ENCODE data around the gene PCDH9.
"Not testable (repeated sequence)": the region's sequence is repeated elsewhere in the genome, so short reads cannot be mapped to it uniquely, and the experiment has no call there.

PCDH9 gene

DNA sequence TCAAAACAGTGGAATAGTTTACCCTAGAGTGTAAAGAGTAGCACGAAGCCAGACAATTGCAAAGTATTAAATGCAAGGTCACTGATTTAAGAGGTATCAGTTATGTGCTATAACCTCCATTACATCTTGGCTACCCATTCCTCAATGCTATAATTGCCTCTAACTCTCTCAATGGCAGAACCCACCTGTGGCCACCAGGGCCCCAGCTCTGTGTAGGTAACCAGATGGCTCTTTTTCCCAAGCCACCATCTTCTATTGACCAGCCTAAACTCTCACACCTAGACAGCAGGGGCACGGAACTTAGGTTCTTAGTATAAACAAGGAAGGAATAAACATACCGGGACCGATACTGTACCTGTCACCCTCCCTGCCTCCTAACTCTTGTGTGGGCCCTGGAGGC, 277.6 kb downstream of the PCDH9 start:
- no peak for DNase-seq

DNA sequence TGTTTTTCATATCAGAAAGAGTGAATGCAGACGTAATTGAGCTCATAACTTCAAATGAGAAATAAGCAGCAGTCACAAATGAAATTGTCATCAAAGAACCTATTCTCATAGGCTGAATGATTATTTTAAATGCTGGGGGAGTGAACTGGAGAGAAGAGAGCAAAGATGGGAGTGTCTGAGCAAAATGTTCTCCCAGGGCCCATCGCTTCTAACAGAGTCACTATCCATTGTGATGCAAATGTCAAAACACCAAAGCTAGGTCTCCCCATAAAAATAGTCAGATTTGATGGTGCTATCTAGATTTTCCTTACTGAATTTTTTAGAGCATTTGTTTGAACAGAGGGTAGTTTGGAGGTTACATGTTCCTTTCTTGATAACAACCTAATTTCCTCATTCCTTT, 278.7 kb downstream of the PCDH9 start:
- peak; percentile 70 for DNase-seq

DNA sequence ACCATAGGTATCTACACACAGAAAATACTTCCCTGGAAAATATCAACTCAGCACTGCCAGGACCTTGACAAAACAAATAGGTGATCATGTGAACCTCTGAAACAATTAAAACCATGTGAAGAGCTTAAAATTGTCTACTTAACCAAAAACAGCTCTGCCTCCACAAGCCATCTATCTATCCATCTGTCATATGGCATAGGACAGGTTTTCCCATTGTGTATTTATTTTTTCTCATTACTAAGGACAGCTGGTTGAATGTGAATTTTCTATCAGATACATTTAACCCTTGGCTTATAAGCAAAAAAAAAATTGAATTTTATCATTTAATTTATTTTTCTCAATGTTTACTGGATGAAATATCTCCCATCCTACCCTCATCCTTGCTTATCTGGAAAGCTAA, 279.5 kb downstream of the PCDH9 start:
- peak; percentile 93 for DNase-seq

DNA sequence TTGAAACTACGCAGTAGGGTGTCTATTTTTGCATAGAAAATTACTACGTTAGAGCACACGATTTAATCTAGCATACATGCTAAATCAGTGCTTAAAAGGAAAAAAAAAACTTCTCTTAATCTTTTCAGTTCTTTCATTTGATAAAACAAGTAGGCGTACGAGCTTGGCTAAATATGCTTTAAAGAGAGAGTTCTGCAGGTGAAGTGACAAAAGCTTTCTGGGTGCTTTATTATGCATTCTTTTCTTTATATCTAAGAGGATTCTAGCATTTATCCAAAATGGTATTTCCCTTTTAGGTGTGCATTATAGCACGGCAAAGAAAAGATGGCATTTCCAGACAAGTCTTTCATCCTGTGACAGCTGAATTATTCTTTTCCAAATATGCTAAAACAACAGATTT, 281.2 kb downstream of the PCDH9 start:
- DNase-seq: no peak

DNA sequence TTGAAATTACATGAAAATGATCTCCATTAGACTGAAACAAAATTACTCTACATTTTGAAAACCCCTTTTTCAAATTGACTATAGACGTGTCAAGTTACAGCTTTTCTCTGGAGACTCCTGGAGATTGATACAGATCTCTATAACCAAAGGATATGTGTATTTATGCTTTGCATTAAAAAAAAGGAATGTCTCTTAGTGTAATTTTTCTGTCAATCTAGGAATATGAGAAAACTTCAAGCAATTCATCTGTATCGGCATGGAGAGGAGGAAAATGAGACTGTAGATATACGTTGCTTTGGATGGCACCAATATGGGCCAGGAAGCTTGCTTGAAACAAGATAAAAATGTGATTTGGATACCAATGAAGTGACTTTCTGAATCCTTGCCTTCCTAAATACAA, 286.6 kb downstream of the PCDH9 start:
- DNase-seq: no peak

DNA sequence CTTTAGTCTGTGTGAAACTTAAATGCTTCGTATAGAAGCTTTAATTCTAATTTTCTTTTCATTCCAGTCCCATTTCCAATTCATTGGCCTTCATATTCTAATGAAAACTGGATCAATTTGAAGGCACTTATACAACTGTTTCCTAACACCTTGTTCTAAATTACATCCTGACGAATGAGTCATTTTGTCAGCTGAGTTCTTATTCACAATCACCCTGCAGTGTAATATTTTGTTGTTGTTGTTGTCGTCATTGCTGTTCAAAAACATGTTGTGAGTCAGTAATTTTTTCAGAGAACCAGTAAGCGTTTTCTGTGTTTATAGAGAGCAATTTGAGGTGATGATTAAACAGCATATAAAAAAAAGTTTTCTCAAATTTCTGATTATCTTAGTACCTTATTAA, 290.0 kb downstream of the PCDH9 start:
- no peak for DNase-seq

DNA sequence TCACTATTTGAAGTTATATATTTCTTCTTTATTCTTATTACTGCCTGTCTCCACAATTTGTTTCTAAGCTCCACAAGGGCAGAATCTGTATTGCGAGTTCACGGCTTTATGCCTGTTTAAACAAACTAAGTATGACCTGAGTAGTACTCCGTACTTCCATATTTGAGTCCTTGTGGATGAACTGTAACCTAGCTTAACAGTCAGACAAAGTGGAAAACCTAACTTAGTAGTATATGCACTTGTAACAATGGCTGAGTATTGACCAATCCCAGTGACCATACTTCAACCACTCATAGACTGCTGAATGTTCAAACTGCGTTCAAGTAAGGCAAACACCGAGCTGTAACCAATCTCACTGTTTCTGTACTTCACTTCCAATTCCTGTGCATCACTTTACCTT, 292.7 kb downstream of the PCDH9 start:
- DNase-seq: no peak

DNA sequence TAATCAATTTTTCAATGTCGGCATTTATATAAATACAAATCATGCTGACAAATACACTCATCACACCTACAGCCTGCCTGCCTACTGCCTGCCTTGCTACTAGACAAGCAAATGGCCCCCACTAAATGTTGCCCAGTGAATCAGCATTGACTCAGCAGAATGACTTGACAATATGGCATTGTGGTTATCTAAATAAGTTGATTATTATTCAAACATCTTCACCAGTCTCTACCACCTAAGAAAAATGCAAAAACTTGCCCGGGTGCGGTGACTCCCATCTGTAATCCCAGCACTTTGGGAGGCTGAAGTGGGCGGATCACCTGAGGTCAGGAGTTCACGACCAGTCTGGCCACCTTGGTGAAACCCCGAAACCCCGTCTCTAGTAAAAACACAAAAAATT, 296.1 kb downstream of the PCDH9 start:
- no peak for DNase-seq

DNA sequence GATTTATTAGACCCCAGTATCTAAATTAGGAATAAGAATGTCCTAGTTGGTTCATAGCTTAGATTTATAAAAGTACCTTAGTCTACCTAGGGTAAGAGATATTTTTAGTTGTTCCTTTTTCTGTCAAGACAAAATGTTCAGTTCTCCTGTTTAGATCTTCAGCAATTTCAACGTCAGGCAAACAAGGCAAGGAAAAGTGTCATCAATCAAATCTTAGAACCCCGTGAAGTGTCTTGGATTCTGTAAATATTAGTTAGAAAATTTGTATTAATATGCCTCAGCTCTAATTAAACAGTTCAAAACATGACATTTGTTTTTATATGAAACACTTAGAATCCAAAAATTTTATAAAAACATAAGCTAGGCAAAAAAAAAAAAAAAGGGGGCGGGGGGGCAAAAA, 296.6 kb downstream of the PCDH9 start:
- DNase-seq: no peak

DNA sequence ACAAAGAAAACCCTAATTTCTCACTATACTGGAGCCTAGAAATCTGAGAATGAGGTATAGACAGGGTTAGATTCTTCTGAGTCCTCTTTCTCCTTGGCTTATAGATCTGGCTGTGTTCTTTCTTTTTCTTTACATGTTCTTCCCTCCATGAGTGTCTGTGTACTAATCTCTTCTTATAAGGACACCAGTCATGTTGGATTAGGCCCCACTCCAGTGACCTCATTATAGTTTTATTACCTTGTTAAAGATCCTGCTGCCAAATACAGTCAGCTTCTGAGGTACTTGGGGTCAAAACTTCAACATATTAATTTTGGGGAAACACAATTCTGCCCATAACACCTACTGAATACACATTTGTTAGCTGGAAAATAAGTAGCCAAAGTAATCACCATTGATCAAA, 302.6 kb downstream of the PCDH9 start:
- DNase-seq: no peak

DNA sequence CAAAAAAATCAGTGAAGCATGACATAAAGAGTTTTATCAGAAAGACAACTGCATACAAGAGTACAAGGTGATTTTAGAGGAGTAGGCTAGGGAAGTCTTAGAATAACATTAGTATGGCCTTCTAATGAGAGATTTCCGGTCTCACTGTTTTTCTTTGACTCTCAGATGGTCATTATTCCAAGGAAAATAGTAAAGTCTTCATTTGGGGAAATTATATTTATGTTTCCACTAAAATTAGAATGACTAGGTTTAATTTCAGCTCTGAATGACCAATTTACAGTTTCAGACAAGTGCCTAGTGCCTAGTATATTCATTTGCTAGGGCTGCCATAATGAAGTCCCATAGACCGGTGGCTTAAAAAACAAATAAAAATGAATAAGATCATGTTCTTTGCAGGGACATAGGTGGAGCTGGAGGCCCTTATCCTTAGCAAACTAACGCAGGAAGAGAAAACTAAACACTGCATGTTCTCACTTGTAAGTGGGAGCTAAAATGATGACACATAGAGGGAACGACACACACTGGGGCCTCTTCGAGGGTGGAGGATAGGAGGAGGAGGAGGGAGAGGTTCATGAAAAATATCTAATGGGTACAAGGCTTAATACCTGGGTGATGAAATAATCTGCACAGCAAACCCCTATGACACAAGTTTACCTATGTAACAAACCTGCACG, 303.1 kb downstream of the PCDH9 start:
- DNase-seq: peak; percentile 29

DNA sequence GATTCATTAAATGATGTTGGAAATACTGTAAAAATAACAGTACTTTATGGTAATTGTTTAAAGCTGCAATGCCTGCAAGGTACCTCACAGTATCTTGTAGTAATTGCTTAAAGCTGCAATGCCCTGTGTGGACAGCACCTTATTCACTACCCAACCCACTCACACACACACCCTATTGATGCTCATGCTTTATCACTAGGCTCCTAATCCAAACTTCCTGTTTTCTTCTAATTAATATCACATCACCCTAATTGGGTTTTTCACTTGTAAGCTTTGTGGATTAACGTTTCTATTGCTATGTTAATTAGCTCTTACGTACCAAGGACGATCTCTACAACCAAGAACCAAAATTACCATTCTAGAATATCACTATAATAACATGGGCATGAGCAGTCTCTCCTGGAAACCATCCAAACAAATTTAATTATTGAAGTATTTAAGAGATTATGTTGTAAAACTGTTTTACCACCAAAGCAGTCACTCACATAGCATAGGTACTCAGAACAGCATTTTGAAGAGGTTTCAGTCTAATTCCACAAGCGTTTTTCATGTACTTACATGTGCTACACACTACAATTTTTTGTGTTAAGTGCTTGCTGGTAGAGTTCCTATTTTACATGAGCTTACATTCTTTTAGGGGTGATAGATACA, 303.8 kb downstream of the PCDH9 start:
- peak; percentile 46 for DNase-seq

DNA sequence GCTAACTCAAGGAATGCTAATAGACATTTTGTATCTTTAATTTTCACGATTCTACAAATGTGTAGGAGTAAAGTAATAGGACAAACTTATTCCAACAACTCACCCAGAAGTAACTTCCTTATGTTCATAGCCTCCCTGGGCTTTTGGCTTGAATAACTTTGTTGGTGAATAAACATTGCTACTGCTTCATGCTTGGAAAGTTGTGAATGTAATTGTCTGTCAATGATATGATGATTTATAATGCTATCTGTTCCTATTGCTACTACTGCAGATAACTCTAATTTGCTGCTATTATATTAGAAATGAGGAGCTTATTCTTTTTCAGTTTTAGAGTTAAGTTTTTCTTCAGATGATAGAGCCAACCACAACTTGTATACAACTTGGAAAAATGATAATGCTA, 307.7 kb downstream of the PCDH9 start:
- DNase-seq: peak; percentile 60

DNA sequence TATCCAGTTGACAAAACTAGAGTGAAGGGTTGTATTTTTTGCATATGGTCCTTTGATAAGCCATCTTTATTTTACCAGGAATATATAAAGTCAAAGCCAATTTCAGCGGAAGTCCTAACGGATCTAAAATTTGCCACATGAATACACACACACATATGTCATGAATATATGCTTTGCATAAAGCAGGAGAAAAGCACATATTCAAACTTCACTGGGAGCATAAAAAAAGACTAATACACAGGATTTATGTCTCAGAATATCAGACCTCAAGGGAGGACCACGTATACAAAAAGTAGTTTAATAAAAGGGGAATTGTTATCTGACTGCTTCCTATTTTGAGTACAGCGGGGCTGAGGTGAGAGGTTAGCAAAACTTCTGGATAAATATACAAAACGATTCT, 308.7 kb downstream of the PCDH9 start:
- DNase-seq: no peak

DNA sequence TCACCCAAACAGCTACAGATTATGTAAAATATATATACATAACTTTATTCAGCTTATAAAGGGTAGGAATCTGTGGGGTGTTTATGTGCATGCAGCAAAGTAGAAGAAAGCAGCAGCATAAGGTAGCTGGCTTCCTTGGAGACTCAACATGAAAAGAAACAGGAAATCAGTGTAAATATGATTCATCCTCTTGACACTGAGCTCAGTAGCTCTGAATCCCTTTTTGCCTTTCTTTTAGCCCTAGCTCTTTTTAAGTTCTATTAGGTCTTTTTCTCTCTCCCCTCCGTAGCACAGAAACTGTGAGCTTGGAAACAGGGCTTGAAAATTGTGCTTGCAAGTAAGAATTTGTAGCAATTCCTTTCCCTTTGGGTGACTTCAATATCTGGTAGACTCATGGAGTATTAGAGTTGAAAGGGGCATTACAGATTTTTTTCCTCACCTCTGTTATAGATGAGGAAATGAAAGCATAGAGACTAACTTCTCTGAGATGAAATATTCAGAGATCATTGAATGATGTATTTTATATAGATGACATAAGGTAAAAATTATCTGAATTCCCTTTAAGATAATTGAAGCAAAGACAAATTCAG, 314.4 kb downstream of the PCDH9 start:
- DNase-seq: no peak

DNA sequence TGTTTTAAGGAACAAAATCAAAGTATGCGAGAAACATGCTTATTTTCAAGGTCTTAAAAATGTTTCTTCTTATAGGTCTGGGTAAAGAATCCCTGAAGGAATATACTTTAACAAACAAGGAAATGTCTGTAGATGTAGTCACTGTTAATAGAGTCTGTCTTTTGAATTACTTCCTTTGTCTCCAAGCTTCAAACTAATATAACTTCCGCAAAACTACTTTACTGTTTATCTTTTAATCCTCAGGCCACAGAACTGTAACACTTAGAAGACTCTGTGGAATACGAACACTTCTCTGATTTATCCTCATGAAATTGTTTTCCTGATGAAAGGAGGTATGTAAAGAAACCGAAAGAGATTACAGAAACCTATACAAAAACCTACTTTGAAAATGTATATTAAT, 316.0 kb downstream of the PCDH9 start:
- no peak for DNase-seq

DNA sequence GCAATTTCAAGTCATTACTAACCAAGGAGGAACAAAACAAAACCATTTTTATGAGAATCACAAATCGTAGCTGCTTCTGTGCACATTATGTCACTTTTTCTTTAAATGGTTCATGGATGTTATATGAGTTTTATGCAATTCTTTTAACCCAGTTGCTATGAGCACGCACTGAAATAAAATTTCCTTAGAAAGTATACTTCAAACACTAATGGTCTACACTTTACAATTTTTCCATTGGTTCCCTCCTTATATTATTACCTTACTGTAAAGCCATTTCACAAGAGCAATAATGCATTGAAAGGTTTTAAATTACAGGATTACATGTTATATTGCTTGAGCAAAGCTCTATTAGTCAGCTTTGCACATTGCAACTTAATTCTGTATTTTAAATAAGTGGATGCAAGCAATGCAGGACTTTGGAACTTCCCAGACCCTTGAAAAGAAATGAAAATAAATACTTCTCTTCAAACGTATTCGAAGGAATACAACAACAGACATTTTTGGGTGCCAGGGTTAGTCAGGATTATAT, 318.7 kb downstream of the PCDH9 start:
- no peak for DNase-seq

DNA sequence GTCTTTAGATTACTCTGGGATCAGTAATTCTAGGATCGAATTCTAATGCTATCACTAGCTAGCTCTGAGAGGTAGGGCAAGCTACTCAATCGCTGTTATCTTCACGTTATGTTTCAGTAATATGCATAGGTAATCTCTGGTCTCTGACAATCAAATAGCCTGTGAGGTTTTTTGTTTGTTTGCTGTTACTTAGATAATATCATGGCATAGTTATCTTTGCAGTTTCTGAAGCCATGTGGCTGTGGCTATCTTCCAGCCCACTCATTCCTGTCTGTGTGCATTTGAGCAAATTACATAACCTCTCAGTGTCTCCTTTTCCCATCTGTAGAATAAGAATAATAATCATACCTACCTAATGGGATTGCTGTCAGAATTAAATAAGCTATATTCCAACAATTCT, 330.2 kb downstream of the PCDH9 start:
- no peak for DNase-seq

DNA sequence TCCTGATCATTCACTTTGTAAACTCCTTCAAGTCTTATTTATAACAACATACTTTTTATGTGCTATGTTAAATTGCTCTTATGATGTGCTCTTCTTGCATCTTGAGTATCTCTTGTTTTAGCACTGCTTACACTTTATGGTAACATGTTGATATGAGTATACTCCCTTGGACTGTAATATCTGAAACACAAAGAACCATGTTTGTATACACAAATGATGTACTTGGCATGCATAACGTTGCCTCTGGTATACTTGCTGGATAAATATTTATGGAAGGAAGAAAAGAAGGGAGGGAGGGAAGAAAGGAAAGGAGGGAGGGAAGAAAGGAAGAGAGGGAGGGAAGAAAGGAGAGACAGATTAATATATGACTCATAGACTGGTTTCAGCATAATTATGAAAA, 333.2 kb downstream of the PCDH9 start:
- DNase-seq: no peak

DNA sequence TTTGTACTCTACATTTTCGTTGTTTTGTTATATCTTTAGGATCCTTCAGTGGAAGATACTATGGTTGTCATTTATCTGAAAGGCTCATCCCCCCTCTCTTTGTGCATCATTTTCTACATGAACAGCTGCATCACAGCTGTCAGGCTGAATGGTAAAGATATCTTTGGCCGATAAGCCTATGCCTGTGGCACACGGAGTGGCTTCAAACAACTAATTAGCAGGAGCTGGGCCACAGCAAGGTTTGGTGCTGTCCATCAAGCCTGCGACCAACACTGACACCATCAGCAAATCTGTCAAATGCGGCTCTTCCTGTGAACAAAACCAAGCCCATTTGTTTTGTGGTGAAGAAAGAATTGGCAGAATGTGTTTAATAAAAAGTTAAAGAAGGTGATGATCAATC, 334.4 kb downstream of the PCDH9 start:
- no peak for DNase-seq

DNA sequence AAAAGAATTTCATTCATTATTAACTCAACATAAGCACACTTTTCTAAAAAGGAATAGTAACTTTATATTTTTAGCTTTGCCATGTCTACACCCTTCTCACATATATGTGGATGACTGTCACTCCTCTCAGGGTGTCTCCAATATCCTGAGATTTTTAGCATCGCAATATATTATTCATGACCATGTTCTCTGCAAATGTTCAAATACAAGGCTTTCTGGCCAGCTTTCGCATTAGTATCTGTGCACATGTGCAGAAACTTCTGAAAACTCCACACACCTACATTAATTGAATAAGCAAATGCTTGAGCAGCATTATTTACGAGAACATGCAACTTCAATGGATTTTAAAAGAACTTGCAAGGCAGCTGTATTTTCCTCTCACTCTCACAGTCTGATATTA, 334.8 kb downstream of the PCDH9 start:
- DNase-seq: no peak

DNA sequence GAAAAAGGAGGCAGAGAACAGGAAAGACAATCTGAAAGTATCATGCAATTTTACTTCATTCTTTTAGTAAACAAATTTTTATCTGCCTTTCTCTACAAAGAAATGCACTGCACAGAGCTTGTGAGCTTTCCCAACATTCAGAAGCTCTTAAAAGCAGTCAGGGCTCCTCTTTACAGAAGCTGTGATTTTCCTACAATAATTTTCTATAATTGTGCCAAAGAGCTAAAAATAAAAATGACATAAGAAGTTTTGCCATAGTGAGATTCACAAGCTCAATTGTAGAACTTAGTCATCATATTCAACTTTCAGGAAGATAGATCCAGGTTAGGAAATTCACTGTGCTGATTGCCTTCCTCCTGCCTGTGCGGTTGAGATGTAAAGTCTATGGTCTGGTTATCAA, 341.4 kb downstream of the PCDH9 start:
- DNase-seq: no peak

DNA sequence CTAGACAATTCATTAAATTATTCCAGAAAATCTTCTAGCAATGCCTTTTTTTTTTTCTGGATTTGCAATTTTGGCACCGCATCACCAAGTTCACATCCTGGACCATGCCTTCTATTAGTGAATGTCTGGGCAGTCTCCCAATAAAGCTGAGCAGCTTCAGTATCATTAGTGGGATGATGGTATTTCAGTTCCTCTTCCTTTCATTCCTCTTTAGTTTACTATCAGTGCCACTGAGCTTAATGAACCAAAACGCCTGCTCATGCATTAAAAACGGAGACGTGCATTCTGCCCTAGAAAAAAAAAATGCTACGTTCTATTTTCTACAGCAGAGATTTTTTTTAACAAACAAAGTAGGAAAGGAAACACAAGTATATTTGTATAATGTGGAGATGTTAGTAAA, 343.0 kb downstream of the PCDH9 start:
- DNase-seq: peak; percentile 92

DNA sequence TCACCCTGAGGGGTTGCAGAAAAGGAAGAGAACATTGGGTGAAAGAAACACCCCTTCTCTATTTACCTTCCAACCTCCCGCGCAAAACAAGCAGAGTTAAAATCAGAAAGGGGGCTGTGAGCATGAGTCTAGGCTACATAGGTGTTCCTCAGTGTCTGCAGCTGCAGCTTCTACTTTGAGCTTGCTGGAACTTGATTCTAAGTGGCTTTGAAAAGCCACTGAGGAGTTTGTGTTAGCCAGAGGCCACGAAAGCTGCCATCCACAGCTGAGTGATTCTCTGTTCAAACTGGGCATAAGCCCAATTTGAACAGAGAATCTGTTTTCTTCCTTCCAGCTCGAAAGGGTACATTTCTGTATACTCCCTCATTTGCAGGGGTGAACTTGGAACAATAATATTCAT, 343.9 kb downstream of the PCDH9 start:
- peak; percentile 45 for DNase-seq

DNA sequence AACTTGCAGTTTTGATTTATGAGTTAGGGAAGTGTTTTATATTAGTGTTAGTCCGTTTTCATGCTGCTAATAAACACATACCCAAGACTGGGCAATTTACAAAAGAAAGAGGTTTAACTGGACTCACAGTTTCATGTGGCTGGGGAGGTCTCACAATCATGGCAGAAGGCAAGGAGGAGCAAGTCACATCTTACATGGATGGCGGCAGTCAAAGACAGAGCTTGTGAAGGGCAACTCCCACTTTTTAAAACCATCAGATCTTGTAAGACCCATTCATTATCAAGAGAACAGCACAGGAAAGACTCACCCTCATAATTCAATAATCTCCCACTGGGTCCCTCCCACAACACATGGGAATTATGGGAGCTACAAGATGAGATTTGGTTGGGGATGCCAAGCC, 349.0 kb downstream of the PCDH9 start:
- not testable (repeated sequence) for DNase-seq

Measured in NCI-H1694 treated with DMSO at 0.1 percent for 48 hours (cell line).